SK-N-SH treated with all-trans-retinoic acid at 6 μM for 48 hours (cell line): ENCODE measurements around the gene DNAH9.

Source experiments
- BACH2 ChIP-seq: fragments of 250-450 bp; sonication (Bioruptor Pico); IDR thresholded peaks from 2 replicates; pipeline ENCODE4 v1.9.0; 2021; ENCODE audit warnings: mild to moderate bottlenecking, borderline replicate concordance
- ISL1 ChIP-seq: fragments of 250-450 bp; sonication (Bioruptor Pico); IDR thresholded peaks from 2 replicates; pipeline ENCODE4 v2.1.2; 2022; ENCODE audit warnings: mild to moderate bottlenecking, moderate library complexity
- PATZ1 ChIP-seq: fragments of 250-450 bp; sonication (Bioruptor Pico); IDR thresholded peaks from 2 replicates; pipeline ENCODE4 v1.8.0; 2020; ENCODE audit warnings: mild to moderate bottlenecking, moderate library complexity, borderline replicate concordance
- POU6F1 ChIP-seq: fragments of 250-450 bp; sonication (Bioruptor Pico); IDR thresholded peaks from 2 replicates; pipeline ENCODE4 v1.8.0; 2021; ENCODE audit warnings: low read depth, mild to moderate bottlenecking, moderate library complexity, borderline replicate concordance
- ZNF565 ChIP-seq: fragments of 450-650 bp; formaldehyde crosslinking; conservative IDR thresholded peaks from 2 replicates; pipeline ENCODE4 v1.5.0; 2020; ENCODE audit warnings: low read depth, mild to moderate bottlenecking, moderate library complexity
- ZNF8 ChIP-seq: fragments of 450-650 bp; formaldehyde crosslinking; IDR thresholded peaks from 2 replicates; pipeline ENCODE4 v1.5.0; 2020; ENCODE audit warnings: mild to moderate bottlenecking, moderate library complexity

GRCh38 chr17:11813871-11814270 lies 215.6 kb downstream of the DNAH9 start:
- TF ChIP-seq BACH2 (CRISPR knock-in tag) = no peak
- TF ChIP-seq ZNF8 (CRISPR knock-in tag) = no peak
- no peak for TF ChIP-seq ZNF565
- TF ChIP-seq PATZ1 (CRISPR knock-in tag) = no peak
- TF ChIP-seq POU6F1 (CRISPR knock-in tag) = no peak
- TF ChIP-seq ISL1 (CRISPR knock-in tag) = no peak
